ENCODE measurements around the gene C14orf93. TPM values are rescaled to one million over a fixed set of nuclear protein-coding genes. Genes with fewer than 3 reads are reported as not detected.

Gene C14orf93
- polyA plus RNA-seq, 1 donor from 2014 or later = 4.7 TPM

DNA sequence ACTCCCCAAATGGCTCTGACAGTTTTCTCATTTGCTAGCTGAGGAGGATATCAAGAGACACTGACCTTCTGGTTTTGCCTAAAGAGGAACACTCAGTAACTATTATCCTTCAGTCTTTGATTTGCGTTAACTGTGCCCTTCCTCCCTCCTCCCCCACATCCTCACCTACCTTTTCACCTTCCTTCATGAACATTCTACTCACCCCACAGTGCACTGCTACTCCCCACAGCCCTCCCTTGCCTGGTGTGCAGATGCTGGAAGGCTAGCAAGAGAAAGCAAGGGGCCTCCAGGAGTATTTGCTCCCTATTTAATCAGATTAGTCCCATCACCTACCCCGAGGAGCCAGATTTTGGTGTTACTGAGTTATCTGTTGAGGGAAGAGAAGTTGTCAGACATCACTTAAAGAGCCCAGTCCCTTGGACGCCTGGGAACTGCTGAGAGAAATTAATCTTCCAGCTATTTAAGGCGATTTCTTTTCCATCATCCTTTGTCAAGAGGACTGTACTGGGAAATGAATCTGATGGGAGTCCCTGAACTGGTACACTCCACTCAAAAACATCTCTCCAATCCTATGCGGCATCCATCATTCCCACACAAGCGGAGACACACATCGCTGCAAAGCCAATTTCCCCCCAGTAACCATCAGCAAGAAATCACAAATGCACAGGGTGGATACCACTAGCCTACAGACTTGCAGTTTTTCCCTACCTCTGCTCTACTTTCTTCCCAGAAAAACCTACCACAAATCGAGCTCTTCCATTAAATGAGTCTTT is 13.3 kb upstream of the C14orf93 start:
- Histone ChIP-seq H3K9me2 (ENCODE audit: insufficient read depth, low read length) (no peaks in the 10 kb centered on the region), H3K4me3 (ENCODE audit: low read length) (no peak overlapping the region), H3K36me3 (ENCODE audit: insufficient read depth, low read length) (no peaks in the 10 kb centered on the region), H3K4me2 (ENCODE audit: low read length) (no peak overlapping the region), H3K9ac (ENCODE audit: low read length) (no peak overlapping the region), H3K9me3 (ENCODE audit: low read length) (no peaks in the 10 kb centered on the region), H4K20me1 (ENCODE audit: insufficient read depth) (no peaks in the 10 kb centered on the region), H2AFZ (ENCODE audit: low read depth, low read length) (no peak overlapping the region), H3F3A (ENCODE audit: insufficient read depth, low read length, poor library complexity, severe bottlenecking) (no peaks in the 10 kb centered on the region), H3K27ac (ENCODE audit: low read length) (no peak overlapping the region), H3K27me3 (ENCODE audit: insufficient read depth, low read depth, low read length) (no peaks in the 10 kb centered on the region), H3K79me2 (replicated peaks; ENCODE audit: insufficient read depth, low read length) (no peaks in the 10 kb centered on the region)
- TF ChIP-seq TAF1 (IDR thresholded peaks at IDR 0.05; ENCODE audit: low read depth) = no peak
- TF ChIP-seq RAD21 (conservative IDR thresholded peaks at IDR 0.05) = no peak
- TF ChIP-seq POLR2AphosphoS5 (IDR thresholded peaks at IDR 0.05) = no peak
- no peak for TF ChIP-seq EP300 (conservative IDR thresholded peaks at IDR 0.05; ENCODE audit: poor library complexity, severe bottlenecking)
- TF ChIP-seq EZH2 (IDR thresholded peaks at IDR 0.05; ENCODE audit: borderline replicate concordance, insufficient read depth, low read length, poor library complexity, severe bottlenecking) = no peak

DNA sequence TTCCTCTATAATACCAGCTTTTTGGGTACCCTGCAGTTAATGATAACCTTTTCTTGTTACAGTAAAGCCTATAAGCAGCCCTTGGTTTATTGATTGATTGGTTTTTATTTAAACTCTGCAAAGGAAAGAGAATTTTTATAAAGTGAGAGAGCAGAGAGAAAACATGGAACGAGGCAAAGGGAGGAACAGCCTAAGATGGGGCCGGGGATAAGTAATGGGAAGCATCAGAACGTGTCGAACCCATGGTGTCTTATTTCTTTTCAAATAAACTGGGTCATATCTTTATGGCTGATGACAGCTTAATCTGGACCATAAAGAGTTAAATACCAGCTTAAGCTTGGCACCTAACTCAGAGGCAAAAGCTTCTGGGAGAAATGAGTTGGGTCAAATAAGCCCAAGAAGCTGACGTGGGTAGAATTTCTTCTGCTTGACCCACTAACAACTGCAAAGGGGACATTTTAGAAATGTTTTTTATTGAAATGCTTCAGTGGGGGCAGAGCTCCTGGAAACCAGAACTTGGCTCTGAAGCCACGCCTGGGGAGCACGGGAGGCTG is 12.0 kb upstream of the C14orf93 start:
- H3K27ac ChIP-seq (ENCODE audit: low read length) = no peak overlapping the region
- H3K9ac ChIP-seq (ENCODE audit: low read length) = no peak overlapping the region
- no peaks in the 10 kb centered on the region for H3K9me2 ChIP-seq (ENCODE audit: insufficient read depth, low read length)
- TF ChIP-seq POLR2AphosphoS5 (IDR thresholded peaks at IDR 0.05) (no peak), TAF1 (IDR thresholded peaks at IDR 0.05; ENCODE audit: low read depth) (no peak), RAD21 (conservative IDR thresholded peaks at IDR 0.05) (no peak), SMC3 (conservative IDR thresholded peaks at IDR 0.05; ENCODE audit: poor library complexity) (no peak), EP300 (conservative IDR thresholded peaks at IDR 0.05; ENCODE audit: poor library complexity, severe bottlenecking) (no peak), EZH2 (IDR thresholded peaks at IDR 0.05; ENCODE audit: borderline replicate concordance, insufficient read depth, low read length, poor library complexity, severe bottlenecking) (no peak), MXI1 (conservative IDR thresholded peaks at IDR 0.05; ENCODE audit: poor library complexity, severe bottlenecking) (no peak), CTCF (IDR thresholded peaks at IDR 0.05; ENCODE audit: poor library complexity, severe bottlenecking) (no peak)
- TF ChIP-seq, protein P1, sequence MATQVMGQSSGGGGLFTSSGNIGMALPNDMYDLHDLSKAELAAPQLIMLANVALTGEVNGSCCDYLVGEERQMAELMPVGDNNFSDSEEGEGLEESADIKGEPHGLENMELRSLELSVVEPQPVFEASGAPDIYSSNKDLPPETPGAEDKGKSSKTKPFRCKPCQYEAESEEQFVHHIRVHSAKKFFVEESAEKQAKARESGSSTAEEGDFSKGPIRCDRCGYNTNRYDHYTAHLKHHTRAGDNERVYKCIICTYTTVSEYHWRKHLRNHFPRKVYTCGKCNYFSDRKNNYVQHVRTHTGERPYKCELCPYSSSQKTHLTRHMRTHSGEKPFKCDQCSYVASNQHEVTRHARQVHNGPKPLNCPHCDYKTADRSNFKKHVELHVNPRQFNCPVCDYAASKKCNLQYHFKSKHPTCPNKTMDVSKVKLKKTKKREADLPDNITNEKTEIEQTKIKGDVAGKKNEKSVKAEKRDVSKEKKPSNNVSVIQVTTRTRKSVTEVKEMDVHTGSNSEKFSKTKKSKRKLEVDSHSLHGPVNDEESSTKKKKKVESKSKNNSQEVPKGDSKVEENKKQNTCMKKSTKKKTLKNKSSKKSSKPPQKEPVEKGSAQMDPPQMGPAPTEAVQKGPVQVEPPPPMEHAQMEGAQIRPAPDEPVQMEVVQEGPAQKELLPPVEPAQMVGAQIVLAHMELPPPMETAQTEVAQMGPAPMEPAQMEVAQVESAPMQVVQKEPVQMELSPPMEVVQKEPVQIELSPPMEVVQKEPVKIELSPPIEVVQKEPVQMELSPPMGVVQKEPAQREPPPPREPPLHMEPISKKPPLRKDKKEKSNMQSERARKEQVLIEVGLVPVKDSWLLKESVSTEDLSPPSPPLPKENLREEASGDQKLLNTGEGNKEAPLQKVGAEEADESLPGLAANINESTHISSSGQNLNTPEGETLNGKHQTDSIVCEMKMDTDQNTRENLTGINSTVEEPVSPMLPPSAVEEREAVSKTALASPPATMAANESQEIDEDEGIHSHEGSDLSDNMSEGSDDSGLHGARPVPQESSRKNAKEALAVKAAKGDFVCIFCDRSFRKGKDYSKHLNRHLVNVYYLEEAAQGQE (IDR thresholded peaks at IDR 0.05; ENCODE audit: borderline replicate concordance) = no peak
- no peak overlapping the region for H3K4me3 ChIP-seq (ENCODE audit: low read length)
- H3F3A ChIP-seq (ENCODE audit: insufficient read depth, low read length, poor library complexity, severe bottlenecking) = no peaks in the 10 kb centered on the region
- no peak overlapping the region for H3K4me2 ChIP-seq (ENCODE audit: low read length)
- H3K27me3 ChIP-seq (ENCODE audit: insufficient read depth, low read depth, low read length) = no peaks in the 10 kb centered on the region
- no peaks in the 10 kb centered on the region for H3K9me3 ChIP-seq (ENCODE audit: low read length)
- no peaks in the 10 kb centered on the region for H3K36me3 ChIP-seq (ENCODE audit: insufficient read depth, low read length)
- no peaks in the 10 kb centered on the region for H4K20me1 ChIP-seq (ENCODE audit: insufficient read depth)
- H2AFZ ChIP-seq (ENCODE audit: low read depth, low read length) = no peak overlapping the region
- H3K79me2 ChIP-seq (replicated peaks; ENCODE audit: insufficient read depth, low read length) = no peaks in the 10 kb centered on the region

All from neural cell (in vitro differentiated cells).